K562 treated with DMSO at 1 percent for 4 hours (cell line): ENCODE results near the gene SHLD3. TPM values are rescaled to one million over a fixed set of nuclear protein-coding genes. Genes with fewer than 3 reads are reported as not detected.

Experiments used
- total RNA-seq: library from RNA; unstranded; fragments of 300-600 nt; gene quantifications from 2 replicates; pipeline ENCODE4 v1.2.3, GENCODE V29; 2022; ENCODE audit not compliant: insufficient read depth

Gene SHLD3, protein sequence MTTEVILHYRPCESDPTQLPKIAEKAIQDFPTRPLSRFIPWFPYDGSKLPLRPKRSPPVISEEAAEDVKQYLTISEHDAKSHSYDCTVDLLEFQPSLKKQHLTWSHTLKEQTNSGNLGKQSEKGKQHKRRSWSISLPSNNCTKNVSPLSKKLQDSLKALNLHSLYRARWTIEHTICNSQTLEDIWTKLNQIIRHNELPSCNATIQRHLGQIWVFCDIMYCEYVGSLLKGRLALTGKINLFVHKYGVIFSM
- 3.8 and 5.0 TPM in 2 replicates for total RNA-seq

DNA sequence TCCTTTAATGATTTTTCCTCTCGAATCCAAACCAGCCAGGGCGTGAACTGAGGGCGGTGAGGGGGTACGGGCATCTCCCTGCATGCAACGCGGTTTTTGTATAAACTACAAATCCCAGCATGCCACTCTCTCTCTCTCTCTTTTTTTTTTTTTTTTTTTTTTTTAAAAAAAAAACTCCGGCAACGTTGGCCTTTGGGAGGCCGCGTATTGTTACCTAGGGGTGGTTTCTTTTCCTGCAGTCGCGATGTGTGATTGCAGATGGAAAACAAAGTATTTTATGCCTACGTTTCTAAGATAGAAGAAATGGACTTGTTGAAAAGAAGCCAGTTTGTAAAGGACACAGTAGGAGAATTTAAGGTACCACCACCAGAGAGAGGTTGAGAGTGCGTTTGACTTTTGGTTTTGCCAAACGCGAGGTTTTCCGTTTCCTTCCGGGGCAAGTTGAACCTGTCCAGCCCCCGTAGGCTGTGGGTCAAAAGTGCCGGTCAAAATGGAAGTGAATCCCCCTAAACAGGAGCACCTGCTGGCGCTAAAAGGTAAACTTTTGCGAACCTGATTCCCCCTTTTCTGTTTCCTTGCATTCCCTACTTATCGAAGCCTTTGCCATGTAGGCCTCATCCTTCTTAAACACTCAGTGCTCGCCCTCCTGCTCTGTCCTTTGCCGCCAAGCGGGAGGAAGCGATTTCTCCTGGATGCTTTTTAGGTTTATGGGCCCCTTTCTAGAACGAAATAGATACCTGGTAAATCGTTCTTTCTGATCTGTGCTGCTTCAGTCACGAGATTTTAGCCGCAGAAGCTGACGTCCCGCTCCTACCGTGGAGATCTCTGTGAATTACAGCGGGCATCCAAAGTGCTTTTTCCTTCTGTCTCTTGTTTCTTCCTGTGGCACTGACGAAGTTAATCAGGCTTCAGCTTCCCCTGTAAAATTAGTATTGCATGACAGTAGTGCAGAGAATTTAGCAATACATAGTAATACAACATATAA is at the start of gene SHLD3, which contains the start of gene TRAPPC13:
Gene SHLD3, plus strand, starts transcription at position 457 of the 985 bp plus-strand sequence. CDS start 4,561 bp downstream, outside the sequence.
Gene TRAPPC13, plus strand, starts transcription at position 457 of the 985 bp plus-strand sequence. Its CDS starts 34 bp downstream, at position 491.

DNA sequence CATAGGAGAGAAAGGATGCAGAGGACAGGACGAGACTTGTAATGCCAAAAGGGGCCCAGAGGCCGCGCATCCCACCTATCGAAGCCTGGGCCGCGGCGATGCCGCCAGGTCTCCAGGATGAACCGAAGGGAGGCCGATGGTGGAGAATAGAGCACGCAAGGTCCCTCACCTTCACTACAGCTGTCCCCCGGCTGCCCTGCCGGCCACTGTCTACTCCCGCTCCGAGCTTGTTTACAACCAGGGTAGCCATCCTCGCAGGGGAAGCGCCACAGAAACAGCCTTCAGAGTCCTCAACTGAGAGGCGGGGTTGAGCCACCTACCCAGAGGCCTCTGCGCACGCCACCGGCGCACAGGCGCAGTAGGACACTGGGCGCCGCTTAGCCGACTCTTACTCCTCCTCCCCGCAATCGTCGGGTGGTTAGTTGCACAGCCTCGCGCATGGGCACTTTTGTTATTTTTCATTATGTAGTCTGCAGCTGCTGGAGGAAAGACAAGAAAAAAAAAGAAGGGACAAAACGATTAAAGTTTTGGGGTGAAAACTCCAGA is 729 bp upstream of the SHLD3 start, which contains the start of gene TRIM23:
Gene TRIM23, minus strand, starts transcription at position 309 of the 546 bp plus-strand sequence. Its CDS starts 59 bp downstream, at position 250.

Other genes with a start within 250 kb of the SHLD3 start
- gene ADAMTS6, start 143.1 kb upstream of the SHLD3 start, total RNA-seq, result 0.84 and 2.7 TPM in 2 replicates
- 16.3 and 24.7 TPM in 2 replicates for gene CENPK, start 61.9 kb upstream of the SHLD3 start, total RNA-seq
- 16.9 and 23.3 TPM in 2 replicates for gene PPWD1, start 61.7 kb upstream of the SHLD3 start, total RNA-seq
- 6.5 and 6.7 TPM in 2 replicates for gene TRIM23, start 694 bp upstream of the SHLD3 start, total RNA-seq
- gene TRAPPC13, start within 50 bp of the SHLD3 start, total RNA-seq, result 8.2 and 9.6 TPM in 2 replicates
- 1.6 and 1.9 TPM in 2 replicates for gene SGTB, start 97.1 kb downstream of the SHLD3 start, total RNA-seq
- 9.2 and 11.7 TPM in 2 replicates for gene NLN, start 97.2 kb downstream of the SHLD3 start, total RNA-seq